Amniotic stem cell (primary cell): ENCODE results near the gene TLR3.

Source experiments
- DNase-seq: peaks from one replicate; lab custom pipeline; 2025; lab: John Stamatoyannopoulos, UW

TLR3 gene

GRCh38 chr4:186105647-186106321 is 36.8 kb downstream of the TLR3 start:
- no peak for DNase-seq

GRCh38 chr4:186107947-186108346 is 39.0 kb downstream of the TLR3 start:
- DNase-seq, result no peak

- no peak for DNase-seq
Observed at GRCh38 chr4:186108391-186108790, 39.4 kb downstream of the TLR3 start.

GRCh38 chr4:186109245-186109644 is 40.3 kb downstream of the TLR3 start:
- DNase-seq, result no peak

- DNase-seq, result no peak
Observed at GRCh38 chr4:186116697-186117096, 47.7 kb downstream of the TLR3 start.

- DNase-seq, result no peak
Observed at GRCh38 chr4:186118582-186118981, 49.6 kb downstream of the TLR3 start.

- no peak for DNase-seq
Observed at GRCh38 chr4:186121057-186121456, 52.1 kb downstream of the TLR3 start.

GRCh38 chr4:186128842-186129241 is 59.9 kb downstream of the TLR3 start:
- DNase-seq, result no peak

GRCh38 chr4:186131935-186132334 is 63.0 kb downstream of the TLR3 start:
- DNase-seq, result no peak

GRCh38 chr4:186132577-186133242 is 63.8 kb downstream of the TLR3 start:
- peak; percentile 3 for DNase-seq

GRCh38 chr4:186134257-186134656 is 65.3 kb downstream of the TLR3 start:
- DNase-seq, result no peak

GRCh38 chr4:186134861-186135260 is 65.9 kb downstream of the TLR3 start:
- no peak for DNase-seq

GRCh38 chr4:186137196-186137794 is 68.3 kb downstream of the TLR3 start:
- peak; percentile 3 for DNase-seq
